TTC549 (cell line): ENCODE results near the gene SUN3.
A peak's percentile ranks its signal among the peaks of the same experiment; 100 is the strongest.
"Not testable (repeated sequence)": the region's sequence is repeated elsewhere in the genome, so short reads cannot be mapped to it uniquely, and the experiment has no call there.

ENCODE experiments used
- FAIRE-seq: peaks from 2 replicates; lab custom pipeline; 2012; peaks lifted over from hg19 to GRCh38; lab: Jason Lieb, UNC

The SUN3 gene

DNA sequence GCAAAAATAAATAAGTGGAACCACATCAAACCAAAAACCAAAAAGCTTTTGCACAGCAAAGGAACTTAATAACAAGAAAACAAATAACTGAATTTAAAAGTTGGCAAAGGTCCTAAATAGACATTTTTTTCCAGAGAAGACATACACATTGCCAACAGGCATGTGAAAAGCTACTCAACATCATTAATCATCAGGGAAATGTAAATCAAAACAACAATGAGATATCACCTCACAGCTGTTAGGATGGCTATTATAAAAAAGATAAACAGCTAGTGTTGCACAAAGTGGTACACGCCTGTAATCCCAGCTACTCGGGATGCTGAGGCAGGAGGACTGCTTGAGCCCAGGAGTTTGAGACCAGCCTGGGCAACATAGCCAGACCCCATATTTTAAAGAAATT is 2.2 kb upstream of the SUN3 start:
- no peak for FAIRE-seq

DNA sequence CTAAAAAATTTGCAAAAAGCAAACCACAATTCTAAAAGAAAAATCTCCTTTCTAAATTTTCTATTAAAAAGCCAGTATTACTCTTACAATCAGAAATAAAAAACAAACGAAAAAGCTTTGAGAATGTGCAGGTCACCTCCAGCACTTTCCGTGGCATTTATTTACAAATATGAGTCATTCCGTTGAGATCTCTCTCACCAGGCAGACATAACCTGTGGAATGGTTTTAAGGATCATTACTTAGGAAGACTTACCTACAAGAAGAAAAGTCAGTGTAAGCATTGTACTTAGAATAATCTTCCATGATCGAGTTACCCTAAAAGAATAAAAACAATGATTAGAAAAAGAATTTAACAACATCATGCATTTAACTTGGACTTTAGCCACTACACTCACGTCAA is 3.3 kb downstream of the SUN3 start:
- FAIRE-seq, result no peak

DNA sequence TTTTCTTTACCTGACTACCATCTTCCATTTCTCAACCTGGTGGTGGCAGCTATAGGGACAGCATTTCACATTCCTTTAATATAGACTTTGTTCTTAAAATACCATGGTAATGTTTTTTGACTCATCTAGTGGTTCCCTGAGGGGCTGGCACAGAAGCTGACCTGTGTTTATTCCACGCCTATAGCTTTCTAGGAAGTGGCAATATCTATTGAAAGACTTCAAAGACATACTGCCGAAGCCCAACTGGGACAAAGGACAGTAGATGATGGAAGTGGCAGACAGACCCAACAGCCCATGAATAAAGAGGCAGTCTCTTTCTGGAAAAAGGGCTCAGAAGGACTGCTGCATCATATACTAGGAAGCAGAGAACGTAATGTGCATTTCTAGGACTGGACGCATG is 11.2 kb downstream of the SUN3 start:
- no peak for FAIRE-seq

DNA sequence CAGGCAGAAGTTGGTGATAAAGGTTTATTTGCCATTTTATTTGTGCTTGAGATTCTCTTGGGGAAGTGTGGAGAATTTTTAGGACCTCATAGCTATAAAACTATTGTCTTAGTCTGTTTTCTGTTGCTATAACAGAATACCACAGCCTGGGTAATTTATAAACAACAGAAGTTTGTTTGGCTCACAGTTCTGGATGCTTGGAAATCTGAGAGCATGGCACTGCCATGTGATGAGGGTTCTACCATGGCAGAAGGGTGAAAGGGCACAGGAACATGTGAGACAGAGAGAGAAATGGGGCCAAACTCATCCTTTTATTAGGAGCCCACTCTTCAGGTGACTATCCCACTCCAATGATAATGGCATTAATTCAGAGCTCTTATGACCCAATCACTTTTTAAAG is 12.3 kb downstream of the SUN3 start:
- no peak for FAIRE-seq

DNA sequence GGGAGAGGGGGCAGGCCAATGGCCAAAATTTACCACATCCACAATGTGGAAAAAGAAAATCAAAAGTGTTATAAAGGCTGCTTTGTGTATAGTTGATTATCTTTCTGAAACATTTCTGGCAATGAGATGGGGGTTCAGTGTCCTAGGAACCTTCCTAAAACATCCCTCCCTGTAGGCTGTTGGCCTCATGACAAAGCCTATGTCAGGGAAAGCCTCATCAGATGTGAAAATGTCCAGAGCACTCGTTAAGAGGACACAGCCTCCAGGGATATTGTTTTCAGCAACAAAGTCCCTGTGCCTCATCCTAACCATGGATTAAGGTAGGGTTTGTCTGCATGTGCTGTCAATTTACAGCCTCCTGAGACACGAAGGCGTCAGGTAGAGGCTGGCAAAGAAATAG is 17.0 kb downstream of the SUN3 start:
- FAIRE-seq, result no peak

DNA sequence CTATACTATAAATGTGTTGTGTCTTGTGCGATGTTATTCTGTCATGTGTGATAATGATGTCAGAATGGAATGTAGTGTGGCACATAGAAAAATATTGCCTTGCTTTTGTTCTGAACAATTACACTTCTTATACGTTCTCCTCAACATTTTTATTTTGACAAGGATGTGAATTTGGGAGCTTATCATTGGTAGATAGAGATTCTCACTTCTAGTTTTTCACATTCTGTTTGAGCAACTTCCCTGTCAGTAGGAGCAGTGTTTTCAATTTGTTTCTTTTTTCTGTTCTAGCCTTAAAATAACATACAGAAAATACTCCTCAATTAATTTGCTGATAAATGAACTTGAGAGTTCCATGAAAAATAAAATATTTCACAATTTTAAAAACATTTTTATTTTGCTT is 17.6 kb downstream of the SUN3 start:
- FAIRE-seq, result no peak

DNA sequence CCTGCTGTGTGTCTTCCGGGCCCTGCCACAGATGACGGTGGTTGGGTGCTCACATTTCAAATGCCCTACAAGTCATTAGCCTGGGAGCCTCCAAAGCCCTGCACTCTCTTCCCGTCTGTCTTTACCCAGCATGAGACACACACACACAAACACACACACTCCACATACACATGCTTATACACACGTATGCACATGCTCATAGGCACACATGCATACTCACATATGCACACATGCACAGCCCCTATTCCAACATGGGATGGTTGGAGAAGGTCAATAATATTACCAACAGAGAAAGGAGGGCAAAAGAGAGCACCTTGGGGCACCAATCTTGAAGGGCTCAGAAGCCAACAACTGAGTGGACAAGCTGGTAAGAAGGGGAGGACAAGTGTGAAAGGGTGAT is 19.0 kb downstream of the SUN3 start:
- no peak for FAIRE-seq

DNA sequence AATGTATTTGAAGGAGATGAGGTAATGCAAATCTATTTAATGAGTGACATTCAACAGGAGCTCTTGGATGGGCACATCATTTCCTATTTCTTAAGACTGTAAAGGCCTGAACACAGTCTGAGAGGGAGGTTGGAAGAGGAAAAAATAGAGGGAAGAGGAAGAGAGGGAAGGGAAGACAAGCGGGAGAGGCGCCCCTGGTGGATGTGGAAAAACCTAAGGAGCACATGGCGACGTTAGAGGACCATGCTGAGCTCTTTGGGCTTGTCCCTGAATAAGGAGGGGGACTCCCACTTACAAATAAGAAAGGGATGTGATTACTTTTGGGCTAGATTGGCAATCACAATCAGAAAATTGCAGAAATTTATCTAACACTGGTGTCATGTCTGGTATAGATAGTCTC is 19.6 kb downstream of the SUN3 start:
- FAIRE-seq, result no peak

DNA sequence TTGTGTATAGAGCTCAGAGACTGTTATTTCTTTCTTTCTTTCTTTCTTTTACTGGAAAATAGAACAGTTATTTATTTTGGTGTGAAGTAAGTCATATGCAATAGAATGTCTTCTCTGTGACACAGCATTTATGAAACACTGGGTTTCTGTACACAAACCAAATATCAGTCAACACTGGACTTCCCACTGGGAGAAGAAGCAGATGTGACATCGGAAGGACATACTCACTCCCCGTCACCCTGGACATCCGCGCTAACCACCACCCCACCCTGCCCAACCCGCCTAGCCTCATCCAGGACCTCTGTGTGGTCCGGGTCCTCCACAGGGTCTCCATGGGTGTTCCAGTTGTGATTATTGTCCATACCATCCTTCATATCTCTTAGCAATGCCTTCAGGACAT is 22.0 kb downstream of the SUN3 start:
- FAIRE-seq, result no peak

DNA sequence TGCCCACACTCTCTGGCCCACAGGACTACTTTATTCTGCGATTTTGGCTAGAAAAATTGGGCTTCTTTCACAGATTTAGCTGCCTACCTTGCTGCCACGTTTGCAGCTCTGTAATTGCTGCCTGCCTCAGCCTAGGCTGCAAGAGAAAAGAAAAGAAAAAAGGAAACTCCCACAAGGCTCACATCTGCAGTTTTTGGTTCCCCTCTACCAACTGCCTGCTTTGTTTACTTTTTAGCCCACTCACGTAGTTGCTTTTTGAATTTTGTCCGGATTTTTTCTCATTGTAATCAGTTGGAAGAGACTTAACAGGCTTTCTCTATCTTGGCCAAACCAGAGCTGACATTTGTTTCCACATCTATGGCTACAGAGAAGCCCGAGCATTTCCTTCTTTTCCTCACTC is 24.3 kb downstream of the SUN3 start:
- no peak for FAIRE-seq

DNA sequence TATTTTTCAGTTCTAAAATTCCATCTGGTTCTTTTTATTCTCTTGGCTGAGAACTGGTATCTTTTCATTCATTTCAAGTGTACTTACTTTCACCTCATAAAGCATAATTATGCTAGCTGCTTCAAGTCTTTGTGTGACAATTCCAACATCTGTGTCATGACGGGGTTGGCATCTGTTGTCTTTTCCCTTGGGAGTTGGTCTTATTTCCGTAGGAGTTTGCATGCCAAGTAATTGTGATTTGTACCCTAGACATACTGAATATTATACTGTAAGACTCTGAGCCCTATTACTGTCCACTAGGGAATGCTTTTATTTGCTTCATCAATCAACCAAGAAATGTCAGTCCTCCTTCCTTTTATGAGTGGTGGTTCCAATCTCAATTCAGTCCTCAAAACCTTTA is 24.9 kb downstream of the SUN3 start:
- FAIRE-seq, result no peak

DNA sequence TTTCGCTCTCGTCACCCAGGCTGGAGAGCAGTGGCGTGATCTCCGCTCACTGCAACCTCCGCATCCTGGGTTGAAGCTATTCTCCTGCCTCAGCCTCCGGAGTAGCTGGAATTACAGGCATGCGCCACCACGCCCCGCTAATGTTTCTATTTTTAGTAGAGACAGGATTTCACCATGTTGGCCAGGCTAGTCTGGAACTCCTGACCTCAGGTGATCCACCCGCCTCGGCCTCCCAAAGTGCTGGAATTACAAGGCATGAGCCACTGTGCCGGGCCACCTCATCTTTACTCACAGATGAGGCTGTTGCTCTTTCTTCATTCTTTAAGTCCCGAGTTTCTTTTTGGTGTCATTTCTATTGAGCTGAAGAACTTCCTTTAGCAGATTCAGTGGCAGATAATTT is 28.7 kb downstream of the SUN3 start:
- not testable (repeated sequence) for FAIRE-seq

DNA sequence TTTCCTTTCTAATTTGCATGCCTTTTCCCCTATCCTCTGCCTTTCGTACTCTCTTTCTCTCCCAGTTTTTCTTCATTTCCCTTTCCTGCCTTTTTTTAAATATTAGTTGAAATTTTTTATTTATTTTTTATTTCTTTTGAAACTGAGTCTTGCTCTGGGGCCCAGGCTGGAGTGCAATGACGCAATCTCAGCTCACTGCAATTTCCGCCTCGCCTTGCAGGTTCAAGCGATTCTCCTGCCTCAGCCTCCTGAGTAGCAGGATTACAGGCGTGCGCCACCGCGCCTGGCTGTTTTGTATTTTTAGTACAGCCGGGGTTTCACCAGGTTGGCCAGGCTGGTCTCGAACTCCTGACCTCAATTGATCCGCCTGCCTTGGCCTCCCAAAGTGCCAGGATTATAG is 29.5 kb downstream of the SUN3 start:
- FAIRE-seq, result no peak

DNA sequence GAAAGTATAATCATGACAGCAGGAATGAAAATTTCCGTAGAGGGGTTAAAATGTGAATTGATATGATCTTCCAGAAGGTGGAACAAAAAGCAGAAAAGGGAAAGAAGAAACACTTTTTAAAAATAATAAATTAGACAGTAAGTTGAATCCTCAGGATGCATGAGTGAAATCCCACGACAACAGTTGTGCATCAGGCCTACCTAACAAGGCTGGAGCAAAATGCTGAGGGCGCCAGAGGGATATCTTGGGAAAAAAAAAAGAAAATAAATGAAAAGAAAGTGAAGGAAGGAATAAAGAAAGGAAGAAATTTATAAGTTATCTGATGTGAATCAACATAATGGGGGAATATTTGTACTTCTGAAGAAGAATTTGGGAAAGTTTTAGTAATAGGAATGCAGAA is 36.5 kb downstream of the SUN3 start:
- FAIRE-seq, result no peak

DNA sequence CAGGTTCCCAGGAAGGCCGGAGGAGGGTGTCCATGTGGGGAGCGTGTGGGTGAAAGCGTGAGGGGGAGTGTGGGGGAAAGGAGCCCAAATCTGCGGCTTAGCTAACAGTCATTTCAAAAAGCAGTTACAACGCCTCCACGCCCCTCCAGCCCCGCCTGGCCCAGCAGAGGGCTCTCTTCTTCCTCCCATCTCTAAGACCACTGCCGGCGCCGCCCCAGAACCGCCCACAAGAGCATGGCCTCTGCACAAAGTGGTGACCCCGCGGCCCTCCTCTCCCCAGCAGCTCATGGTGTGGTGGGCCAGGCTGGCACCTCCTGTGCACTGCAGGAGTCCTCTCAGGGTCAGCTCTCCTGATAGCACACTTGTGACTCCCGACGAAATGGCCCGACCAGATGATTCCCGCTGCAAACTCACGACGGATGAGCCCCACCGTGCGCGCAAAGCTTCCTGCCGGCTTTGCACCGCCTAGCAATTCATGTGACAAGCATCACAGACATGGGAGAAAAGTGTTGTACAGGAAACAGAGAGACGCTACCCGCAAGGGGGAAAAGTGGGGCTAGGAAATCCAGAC is 37.1 kb downstream of the SUN3 start:
- FAIRE-seq, result no peak

DNA sequence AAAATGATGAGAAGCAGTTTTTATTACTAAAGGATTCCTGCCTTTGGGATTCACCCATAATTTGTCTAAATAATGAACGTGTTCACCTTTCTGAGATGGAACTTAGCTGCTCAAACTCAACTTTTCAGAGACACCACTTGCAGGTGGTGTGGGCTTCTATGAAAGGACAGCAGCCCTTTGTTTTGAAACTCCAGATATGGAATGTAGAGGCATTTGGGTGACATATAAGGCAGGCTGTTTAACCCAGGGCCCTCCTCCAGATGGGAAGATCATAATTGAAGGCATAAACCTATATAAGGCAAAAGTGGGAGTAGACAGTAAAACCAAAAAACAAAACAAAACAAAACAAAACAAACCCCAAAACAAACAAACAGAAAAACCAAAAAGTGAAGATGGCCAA is 37.6 kb downstream of the SUN3 start:
- FAIRE-seq, result no peak

DNA sequence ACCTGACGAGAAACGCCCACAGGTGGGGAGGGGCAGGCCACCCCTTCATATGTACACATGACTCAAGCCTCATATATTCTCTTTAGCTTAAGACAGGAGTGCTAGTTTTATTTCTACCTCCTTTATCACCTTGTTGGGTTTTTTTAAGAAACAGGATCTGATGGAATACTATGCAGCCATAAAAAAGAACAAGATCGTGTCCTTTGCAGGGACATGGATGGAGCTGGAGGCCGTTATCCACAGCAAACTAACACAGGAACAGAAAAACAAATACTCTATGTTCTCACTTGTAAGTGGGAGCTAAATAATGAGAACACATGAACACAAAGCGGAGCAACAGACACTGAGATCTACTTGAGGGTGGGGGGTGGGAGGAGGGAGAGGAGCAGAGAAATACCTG is 38.3 kb downstream of the SUN3 start:
- FAIRE-seq, result no peak

DNA sequence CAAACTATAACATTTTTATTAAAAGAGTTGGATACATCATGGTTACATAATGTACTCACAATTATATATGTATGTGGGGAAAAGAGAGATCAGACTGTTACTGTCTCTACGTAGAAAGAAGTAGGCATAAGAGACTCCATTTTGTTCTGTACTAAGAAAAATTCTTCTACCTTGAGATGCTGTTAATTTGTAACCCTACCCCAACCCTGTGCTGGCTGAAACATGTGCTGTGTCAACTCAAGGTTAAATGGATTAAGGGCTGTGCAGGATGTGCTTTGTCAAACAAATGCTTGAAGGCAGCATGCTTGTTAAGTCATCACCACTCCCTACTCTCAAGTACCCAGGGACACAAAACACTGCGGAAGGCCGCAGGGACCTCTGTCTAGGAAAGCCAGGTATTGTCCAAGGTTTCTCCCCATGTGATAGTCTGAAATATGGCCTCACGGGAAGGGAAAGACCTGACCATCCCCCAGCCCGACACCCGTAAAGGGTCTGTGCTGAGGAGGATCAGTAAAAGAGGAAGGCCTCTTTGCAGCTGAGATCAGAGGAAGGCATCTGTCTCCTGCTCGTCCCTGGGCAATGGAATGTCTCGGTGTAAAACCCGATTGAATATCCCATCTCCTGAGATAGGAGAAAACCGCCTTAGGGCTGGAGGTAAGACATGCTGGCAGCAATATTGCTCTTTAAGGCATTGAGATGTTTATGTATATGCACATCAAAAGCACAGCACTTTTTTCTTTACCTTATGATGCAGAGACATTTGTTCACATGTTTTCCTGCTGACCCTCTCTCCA is 39.1 kb downstream of the SUN3 start:
- not testable (repeated sequence) for FAIRE-seq

DNA sequence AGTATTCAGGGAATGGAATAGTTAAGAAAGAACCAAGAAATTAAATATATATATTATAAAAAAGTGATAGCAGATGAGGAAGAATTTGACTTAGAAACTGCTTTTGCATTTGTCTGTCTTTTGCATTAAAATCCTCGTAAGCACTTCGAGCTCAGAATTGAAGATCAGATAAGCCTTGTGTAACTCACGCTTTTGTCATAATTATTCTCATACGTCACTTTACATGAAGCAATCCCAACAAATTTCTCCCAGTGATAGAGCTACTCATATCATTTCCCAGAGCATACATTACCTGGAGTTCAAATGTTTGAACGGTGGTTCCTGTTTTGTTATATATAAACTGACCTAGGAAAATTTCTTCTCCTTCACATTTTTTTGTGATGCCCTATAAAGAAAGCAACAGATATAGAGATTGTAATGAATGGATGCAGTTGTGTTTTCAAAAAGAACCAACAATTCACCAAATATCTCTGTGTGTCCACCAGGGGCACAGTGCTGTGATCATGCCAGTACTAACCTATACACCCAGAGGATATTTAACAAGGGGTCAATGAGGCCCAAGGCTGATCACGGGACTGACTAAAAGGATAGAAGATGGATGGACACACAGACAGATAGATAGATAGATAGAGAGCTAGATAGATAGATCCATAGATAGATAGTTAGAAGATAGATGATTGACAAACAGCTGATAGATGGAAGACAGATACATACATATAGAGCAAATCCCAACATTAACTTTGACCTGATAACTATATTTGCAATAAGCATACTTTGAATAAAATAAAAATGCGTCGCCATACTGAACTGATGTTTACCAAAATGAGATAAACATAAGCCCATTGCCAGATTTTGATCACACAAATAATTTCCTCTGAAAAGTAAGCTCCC is 40.2 kb downstream of the SUN3 start:
- FAIRE-seq, result peak; percentile 42

DNA sequence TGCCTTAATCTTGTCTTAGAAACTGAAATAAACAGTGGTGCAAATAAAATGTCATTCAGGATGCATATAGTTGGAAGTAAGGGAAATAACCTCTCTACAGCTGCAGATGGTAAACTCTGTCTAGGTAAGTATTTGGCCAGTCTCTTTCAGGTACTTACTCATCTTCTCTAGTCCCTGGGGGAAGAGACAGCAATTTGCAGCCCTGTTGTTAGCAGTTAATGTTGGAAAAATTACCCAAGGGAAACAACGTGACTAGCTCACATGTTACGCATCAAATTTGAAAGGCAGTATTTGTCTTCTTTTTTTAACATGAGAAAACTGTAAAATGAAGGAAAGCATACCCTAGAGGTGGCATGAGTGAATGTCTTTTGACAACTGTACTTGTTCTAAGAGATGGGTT is 46.3 kb downstream of the SUN3 start:
- no peak for FAIRE-seq

DNA sequence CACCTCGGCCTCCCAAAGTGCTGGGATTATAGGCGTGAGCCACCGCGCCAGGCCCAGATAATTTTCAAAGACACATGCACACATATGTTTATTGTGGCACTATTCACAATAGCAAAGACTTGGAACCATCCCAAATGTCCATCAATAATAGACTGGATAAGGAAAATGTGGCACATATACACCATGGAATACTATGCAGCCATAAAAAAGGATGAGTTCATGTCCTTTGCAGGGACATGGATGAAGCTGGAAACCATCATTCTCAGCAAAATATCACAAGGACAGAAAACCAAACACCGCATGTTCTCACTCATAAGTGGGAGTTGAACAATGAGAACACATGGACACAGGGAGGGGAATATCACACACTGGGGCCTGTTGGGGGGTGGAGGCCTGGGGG is 48.3 kb downstream of the SUN3 start:
- FAIRE-seq, result not testable (repeated sequence)

DNA sequence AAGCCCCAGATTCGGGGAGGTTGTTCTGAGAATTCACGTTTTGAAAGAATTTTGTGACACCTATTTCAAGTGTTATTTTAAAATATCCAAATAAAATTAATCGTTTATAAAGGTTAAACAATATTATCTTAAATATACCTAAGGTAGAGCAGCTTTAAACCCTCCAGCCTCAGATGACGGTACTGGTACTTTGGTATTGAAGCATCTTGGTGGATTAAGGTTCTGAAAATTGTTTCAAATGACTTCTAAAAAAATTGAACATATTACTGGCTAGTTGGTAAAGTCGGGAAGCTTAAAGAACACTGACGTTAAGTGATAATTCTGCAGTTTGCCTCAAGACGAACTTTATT is 49.1 kb downstream of the SUN3 start:
- no peak for FAIRE-seq

DNA sequence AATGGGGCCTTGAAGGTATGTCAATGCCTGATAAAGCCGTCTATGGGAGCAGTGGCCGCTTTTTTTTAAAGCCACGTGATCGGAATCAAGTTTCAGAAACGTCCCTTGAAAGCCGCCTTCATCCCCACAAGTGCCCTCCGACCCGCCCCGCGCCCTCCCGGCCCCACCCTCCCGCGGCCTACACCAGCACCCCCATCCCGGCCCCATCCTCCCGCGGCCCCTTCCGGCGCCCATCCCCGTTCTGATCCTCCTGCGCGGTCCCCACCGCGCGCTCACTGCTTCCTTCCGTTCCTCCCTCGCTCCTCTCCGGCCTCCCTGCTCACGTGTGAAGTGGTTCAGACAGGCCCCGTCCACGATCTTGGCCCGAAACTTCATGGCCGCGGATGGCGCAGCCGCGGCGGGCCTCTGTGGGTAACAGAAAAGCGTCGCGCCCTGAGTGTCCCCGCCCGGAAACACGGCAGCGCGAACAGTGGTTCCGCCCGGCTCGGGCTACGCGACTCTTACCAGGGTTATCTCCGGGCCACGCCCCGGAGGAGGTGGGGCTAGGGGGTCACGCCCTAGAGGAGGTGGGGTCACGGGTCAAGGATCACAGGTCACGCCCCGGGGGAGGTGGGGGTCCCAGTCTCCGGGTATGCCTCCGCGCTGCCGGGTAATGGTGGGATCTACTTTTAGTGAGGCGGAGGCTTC is 49.6 kb downstream of the SUN3 start, which contains the start of gene HUS1:
TSS of gene HUS1 (minus strand) at position 471 of the 687 bp plus-strand sequence. CDS start at position 375, 96 bp downstream.
- FAIRE-seq, result no peak
